GM21737 (cell line): ENCODE data around the gene ABCA13.

Source experiments
- ATAC-seq: cut with Tn5 transposase; IDR thresholded peaks from one replicate; pipeline ENCODE4 v1.9.1; 2021; ENCODE audit warnings: mild to moderate bottlenecking, moderate library complexity; ENCODE audit not compliant: unreplicated experiment

The ABCA13 gene

DNA sequence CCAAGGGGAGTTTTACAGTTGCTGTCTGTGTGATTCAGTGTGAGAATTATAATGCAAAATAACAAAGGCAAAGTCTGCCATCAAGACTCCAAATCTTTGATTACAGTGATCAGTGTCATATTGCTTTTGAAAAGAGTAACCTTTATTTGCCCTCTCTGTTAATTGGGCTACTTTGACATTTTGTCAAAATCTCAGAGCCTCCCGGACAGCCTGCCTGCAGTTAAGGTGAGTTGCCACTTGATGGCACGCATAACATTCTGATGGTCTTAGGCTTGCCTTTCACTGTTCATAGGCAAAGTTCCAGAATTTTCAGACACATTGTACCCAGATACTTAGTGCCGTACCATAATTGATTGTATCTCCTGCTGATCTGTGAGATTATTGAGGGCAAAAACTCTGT is 253.5 kb downstream of the ABCA13 start:
- no peak for ATAC-seq

- no peak for ATAC-seq
These were observed 255.2 kb downstream of the ABCA13 start for GRCh38 chr7:48426331-48426965.

DNA sequence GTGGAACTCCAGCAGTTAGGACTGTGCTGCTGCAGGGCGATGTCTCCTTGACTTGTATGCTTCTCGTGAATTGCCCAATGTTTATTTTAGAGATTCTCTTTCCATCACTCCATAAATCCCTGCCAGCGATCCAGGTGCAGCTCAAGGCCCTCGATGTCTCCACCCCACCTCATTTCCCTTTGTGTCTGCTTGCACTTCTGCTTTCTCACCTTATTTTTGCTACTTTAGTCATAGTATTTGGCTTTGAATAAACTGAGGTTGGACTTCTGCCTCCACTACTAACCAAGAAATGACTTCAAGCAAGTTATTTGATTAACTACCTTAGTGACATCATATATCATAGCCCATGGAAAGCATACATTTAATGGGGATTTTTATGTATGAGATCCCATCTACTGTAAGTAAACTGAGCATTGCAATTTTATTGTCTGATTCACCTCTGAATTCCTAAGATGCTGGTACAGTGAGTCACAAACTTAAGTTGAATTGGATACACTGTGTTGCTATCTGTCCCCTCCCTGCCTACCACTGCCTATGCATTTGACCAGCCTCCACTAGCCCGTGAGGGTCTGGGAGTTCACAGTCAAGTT is 255.8 kb downstream of the ABCA13 start:
- ATAC-seq, result no peak

DNA sequence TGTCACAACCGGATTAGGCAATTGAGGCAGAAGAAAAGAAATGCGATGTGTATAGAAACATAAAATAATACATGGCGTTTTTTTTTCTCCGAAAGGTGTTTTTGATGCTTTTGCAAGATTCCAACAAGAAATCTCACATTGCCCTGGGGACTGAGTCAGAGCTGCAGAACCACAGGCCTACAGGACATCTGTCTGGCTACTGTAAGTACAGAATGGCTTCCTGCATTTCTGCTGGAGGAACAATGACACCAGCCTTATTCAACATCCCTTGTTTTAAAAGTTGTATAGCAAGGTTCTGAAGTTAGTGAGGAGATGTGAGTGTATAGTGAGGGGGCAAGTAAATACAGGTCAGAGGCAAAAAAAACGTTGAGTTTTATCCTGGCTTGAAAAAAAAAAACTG is 256.4 kb downstream of the ABCA13 start:
- no peak for ATAC-seq

- ATAC-seq, result no peak
These were observed 256.9 kb downstream of the ABCA13 start for GRCh38 chr7:48428091-48428684.

DNA sequence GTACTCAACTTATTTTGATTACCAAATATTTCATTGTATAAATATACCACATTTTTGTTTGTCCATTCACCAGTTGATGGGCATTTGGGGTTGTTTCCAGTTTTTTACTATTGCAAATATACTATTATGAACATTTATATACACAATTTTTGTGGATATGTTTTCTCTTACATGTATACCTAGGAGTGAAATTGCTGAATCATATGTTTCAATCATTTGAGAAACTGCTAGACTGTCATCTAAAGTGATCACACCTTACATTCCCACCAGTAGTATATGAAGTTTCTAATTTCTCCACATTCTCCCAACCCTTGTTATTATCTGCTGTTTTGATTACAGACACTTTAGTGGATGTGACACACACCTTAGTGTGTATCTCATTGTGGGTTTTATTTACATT is 257.9 kb downstream of the ABCA13 start:
- ATAC-seq, result no peak

GRCh38 chr7:48438206-48438605 is 266.9 kb downstream of the ABCA13 start:
- ATAC-seq, result no peak

- no peak for ATAC-seq
These were observed 270.7 kb downstream of the ABCA13 start for GRCh38 chr7:48441848-48442492.

GRCh38 chr7:48443051-48443450 is 271.8 kb downstream of the ABCA13 start:
- ATAC-seq, result no peak

- ATAC-seq, result no peak
These were observed 275.5 kb downstream of the ABCA13 start for GRCh38 chr7:48446721-48447120.

- ATAC-seq, result no peak
These were observed 281.0 kb downstream of the ABCA13 start for GRCh38 chr7:48452218-48452617.

DNA sequence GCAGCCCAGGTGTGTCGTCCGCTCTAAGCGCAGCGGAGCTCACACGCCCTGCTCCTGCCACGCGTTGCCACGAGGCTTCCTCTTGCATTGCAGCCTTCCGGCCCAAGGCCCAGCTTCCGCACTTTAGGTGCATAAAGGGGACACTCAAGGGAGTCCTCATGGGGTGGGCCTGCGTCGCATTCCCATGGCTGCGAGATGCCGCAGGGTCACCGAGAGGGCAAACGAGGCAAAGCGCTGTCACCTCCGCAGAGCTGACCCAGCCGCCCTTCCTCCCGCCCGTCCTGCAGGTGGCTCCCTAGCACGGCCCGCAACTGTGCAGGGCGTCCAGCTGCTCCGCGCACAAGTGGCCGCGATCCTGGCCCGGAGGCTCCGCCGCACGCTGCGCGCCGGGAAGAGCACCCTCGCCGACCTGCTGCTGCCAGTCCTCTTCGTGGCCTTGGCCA is 283.5 kb downstream of the ABCA13 start:
- no peak for ATAC-seq

DNA sequence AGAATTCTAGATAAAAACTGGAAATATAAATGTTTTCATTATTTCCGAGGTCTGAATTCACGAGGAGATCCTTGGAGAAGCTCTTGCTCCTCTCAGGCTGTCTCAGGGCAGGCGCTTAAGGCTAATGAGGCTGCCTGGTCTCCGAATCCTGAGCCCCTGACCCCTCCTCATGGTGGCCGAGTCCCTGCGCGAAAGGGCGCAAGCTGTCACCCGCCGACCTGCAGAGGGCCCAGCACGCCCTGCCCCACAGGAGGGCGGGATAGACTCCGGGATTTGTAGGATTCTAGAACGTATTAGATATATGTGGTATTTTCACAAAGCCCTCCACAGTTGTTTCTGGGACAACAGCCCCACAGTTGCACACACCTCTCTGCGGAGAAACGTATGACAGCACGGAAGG is 284.1 kb downstream of the ABCA13 start:
- ATAC-seq, result no peak

- no peak for ATAC-seq
These were observed 287.7 kb downstream of the ABCA13 start for GRCh38 chr7:48458701-48459524.

GRCh38 chr7:48466713-48467112 is 295.5 kb downstream of the ABCA13 start:
- ATAC-seq, result no peak

DNA sequence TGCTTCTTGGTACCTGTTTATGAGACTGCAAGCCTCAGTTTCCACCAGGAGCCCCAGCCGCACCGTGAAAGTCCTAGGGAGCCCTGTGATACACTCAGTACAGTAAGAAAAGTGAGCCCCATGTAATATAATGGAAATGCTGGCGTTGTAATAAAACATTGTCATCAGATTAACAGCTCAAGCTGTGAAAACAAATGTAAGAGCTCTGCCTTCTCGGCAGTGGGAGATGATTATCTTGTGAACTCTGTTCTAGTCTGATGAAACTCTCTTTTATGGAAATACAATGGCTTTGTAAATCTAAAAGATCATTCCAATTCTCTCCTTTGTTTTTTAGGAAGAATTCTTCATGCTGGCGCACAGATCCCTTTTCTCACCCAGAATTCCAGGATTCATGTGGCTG is 299.9 kb downstream of the ABCA13 start:
- no peak for ATAC-seq

GRCh38 chr7:48472640-48473039 is 301.4 kb downstream of the ABCA13 start:
- ATAC-seq, result no peak

DNA sequence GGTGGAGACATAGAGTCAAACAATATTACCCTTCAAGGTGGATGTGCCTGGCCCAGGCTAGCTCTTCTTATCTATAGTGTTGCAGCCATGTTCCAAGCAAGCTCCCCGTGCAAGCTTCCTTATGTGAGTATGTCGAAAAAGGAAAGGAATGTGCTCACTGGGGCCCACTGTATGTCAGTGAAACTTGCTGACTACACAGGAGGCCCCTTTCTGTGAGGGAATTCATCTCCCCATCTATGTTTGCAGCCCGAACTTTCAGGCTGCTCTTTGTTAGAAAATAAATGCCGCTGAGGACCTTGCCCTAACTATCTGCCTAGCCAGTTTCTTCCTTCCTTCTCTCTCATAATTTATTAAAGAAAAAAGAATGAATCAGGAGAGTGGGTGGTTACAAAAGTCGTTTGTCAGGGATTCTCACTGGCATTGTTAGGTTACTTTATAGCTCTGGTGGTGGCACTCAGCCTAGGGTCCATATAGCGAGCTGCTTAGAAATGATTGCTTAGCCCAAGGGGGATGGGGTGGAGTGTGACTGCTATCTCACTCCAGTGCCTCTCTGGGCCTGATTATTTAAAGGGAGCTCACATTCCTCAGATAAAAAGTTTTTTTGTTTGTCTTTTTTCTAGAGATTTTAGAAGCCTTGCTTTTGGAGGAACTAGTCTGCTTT is 302.1 kb downstream of the ABCA13 start:
- no peak for ATAC-seq

- ATAC-seq, result no peak
These were observed 310.0 kb downstream of the ABCA13 start for GRCh38 chr7:48481235-48481634.

DNA sequence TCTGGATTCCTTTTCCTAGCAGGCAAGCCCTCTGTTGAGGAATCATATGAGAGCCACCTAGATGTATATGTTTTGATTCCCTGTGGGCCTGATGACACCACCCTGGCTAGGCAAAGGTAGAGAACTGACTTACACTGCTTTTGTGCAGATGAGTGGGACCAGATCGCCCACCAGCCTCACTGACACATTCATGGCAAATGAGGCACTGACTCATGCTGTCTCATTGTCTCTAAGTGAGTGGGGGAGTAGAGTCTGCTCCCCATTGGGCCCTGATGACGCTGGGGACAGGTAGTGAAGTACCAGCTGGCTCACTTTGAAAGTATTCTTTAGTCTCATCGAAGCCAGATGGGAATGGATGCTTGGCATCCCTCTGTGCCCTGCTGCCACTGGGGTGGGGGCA is 326.3 kb downstream of the ABCA13 start:
- ATAC-seq, result no peak

DNA sequence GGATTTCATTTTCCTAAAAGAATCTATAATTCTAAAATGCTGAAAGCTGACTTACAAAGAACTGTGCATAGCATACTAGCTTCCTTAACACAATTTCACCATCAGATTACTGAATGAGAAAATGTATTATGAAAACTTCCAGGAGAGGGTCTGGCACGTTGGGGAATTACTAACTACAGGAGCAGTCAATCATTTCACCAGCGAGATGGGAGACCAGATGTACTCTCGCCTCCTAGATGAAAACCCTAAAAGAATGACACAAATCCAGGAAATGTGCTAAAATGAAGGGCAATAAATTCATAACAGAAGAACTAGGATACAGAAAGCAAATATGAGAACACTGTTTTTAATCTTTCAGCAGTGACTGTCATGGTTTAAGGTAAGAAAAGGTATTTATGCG is 330.8 kb downstream of the ABCA13 start:
- no peak for ATAC-seq
